WTC11 (cell line): ENCODE measurements around the gene RPS21. TPM values are rescaled to one million over a fixed set of nuclear protein-coding genes. Genes with fewer than 3 reads are reported as not detected.

Source experiments
- ATAC-seq: fragments of 200-7000 bp; cut with Tn5 transposase; 2 replicates; pipeline ENCODE4 v1.10.0; 2021; ENCODE audit warnings: mild to moderate bottlenecking, moderate library complexity
- CTCF ChIA-PET: fragments of 300-600 bp; sonication (Branson Sonifier 250); formaldehyde crosslinking; loops from one replicate; lab custom pipeline; 2021; ENCODE audit warnings: antibody characterized with exemption; lab: Charles Lee
- POLR2A ChIA-PET: fragments of 350-600 bp; sonication (Branson Sonifier 250); formaldehyde crosslinking; loops from one replicate; lab custom pipeline; 2021; ENCODE audit warnings: antibody characterized with exemption; lab: Charles Lee
- DNase-seq: peaks from one replicate; pipeline ENCODE4 v3.0.0; 2021; ENCODE audit warnings: low spot score
- H3K27ac Mint-ChIP-seq: 2 replicates; pipeline ENCODE4 v1.8.0; 2021; ENCODE audit warnings: mixed read lengths
- H3K27me3 Mint-ChIP-seq: 2 replicates; pipeline ENCODE4 v1.8.0; 2021; ENCODE audit warnings: low read depth, mild to moderate bottlenecking, moderate library complexity, mixed read lengths
- H3K36me3 Mint-ChIP-seq: 2 replicates; pipeline ENCODE4 v1.8.0; 2021; ENCODE audit warnings: mixed read lengths
- H3K4me1 Mint-ChIP-seq: 2 replicates; pipeline ENCODE4 v1.8.0; 2022; ENCODE audit warnings: mixed read lengths
- H3K4me3 Mint-ChIP-seq: 2 replicates; pipeline ENCODE4 v1.8.0; 2021; ENCODE audit warnings: mild to moderate bottlenecking, moderate library complexity, mixed read lengths
- H3K9me3 Mint-ChIP-seq: 2 replicates; pipeline ENCODE4 v1.8.0; 2021; ENCODE audit warnings: mixed read lengths
- AFF4 ChIP-seq: sonication (generic); formaldehyde crosslinking; IDR thresholded peaks from 2 replicates; pipeline ENCODE4 v1.8.1; 2023; ENCODE audit warnings: mild to moderate bottlenecking, missing genetic modification reagents, borderline replicate concordance
- ATF3 ChIP-seq: sonication (generic); formaldehyde crosslinking; conservative IDR thresholded peaks from 2 replicates; pipeline ENCODE4 v1.8.1; 2022; ENCODE audit warnings: mild to moderate bottlenecking, missing genetic modification reagents
- CREB1 ChIP-seq: sonication (generic); formaldehyde crosslinking; IDR thresholded peaks from 2 replicates; pipeline ENCODE4 v1.8.0; 2023; ENCODE audit warnings: mild to moderate bottlenecking, missing genetic modification reagents
- CTCF ChIP-seq: fragments of 200-600 bp; IDR thresholded peaks from 2 replicates; pipeline ENCODE4 v1.8.0; 2022; ENCODE audit warnings: antibody characterized with exemption
- FOXJ3 ChIP-seq: sonication (generic); formaldehyde crosslinking; IDR thresholded peaks from 2 replicates; pipeline ENCODE4 v1.9.0; 2021; ENCODE audit warnings: missing genetic modification reagents, mild to moderate bottlenecking, borderline replicate concordance
- HMGXB4 ChIP-seq: sonication (generic); formaldehyde crosslinking; IDR thresholded peaks from 2 replicates; pipeline ENCODE4 v1.8.1; 2023; ENCODE audit warnings: mild to moderate bottlenecking, moderate library complexity, missing genetic modification reagents
- JAZF1 ChIP-seq: fragments of 250-450 bp; sonication (Bioruptor Pico); IDR thresholded peaks from 2 replicates; pipeline ENCODE4 v1.9.0; 2021; ENCODE audit warnings: moderate library complexity, mild to moderate bottlenecking, inconsistent platforms
- MLX ChIP-seq: sonication (generic); formaldehyde crosslinking; IDR thresholded peaks from 2 replicates; pipeline ENCODE4 v1.8.1; 2023; ENCODE audit warnings: mild to moderate bottlenecking, missing genetic modification reagents, moderate library complexity
- OVOL2 ChIP-seq: fragments of 250-450 bp; sonication (Bioruptor Pico); IDR thresholded peaks from 2 replicates; pipeline ENCODE4 v1.9.0; 2021; ENCODE audit warnings: mild to moderate bottlenecking, borderline replicate concordance
- PRRX2 ChIP-seq: fragments of 250-450 bp; sonication (Bioruptor Pico); IDR thresholded peaks from 2 replicates; pipeline ENCODE4 v1.8.0; 2021; ENCODE audit warnings: mild to moderate bottlenecking
- RELA ChIP-seq: sonication (generic); formaldehyde crosslinking; IDR thresholded peaks from 2 replicates; pipeline ENCODE4 v1.8.1; 2022; ENCODE audit warnings: missing genetic modification reagents, mild to moderate bottlenecking, borderline replicate concordance
- TEAD1 ChIP-seq: sonication (generic); formaldehyde crosslinking; IDR thresholded peaks from 2 replicates; pipeline ENCODE4 v1.8.0; 2022; ENCODE audit warnings: mild to moderate bottlenecking, missing genetic modification reagents
- ZNF138 ChIP-seq: sonication (generic); formaldehyde crosslinking; conservative IDR thresholded peaks from 2 replicates; pipeline ENCODE4 v1.8.1; 2022; ENCODE audit warnings: mild to moderate bottlenecking, moderate library complexity, missing genetic modification reagents
- ZNF281 ChIP-seq: sonication (generic); formaldehyde crosslinking; IDR thresholded peaks from 2 replicates; pipeline ENCODE4 v1.8.0; 2023; ENCODE audit warnings: mild to moderate bottlenecking, missing genetic modification reagents
- ZNF423 ChIP-seq: fragments of 250-450 bp; sonication (Bioruptor Pico); IDR thresholded peaks from 2 replicates; pipeline ENCODE4 v2.1.2; 2022; ENCODE audit warnings: mild to moderate bottlenecking, moderate library complexity
- ZNF425 ChIP-seq: fragments of 250-450 bp; sonication (Bioruptor Pico); conservative IDR thresholded peaks from 2 replicates; pipeline ENCODE4 v1.9.0; 2021; ENCODE audit warnings: mild to moderate bottlenecking
- total RNA-seq: library from RNA; stranded (reverse); gene quantifications from 3 replicates; pipeline ENCODE4 v1.2.3, GENCODE V29; 2021

Gene RPS21
- total RNA-seq, 1 experiment from 2014 or later, result 2,016 TPM

- ChIA-PET CTCF (interaction anchor here (1.0 to 1.9 kb wide), 10 partner anchors 8 to 419 kb away, joined by 3 to 10 read pairs (median 5); no protein-coding TSS in a partner anchor), POLR2A (no interaction called here)
- Mint-ChIP-seq H3K9me3 (no peaks in the 10 kb centered on the region), H3K4me1 (peaks cover 14% of the 10 kb centered on the region), H3K4me3 (peak overlapping the region; percentile 57), H3K27ac (no peak overlapping the region)
- no peak for DNase-seq
- TF ChIP-seq RELA (CRISPR knock-in tag) (0 out of 2 replicates have a peak, but pooled peaks have one; percentile 0), PRRX2 (CRISPR knock-in tag) (no peak)
- TF ChIP-seq, all 79 proteins: peak for 1
- ATAC-seq, result no peak
- Mint-ChIP-seq H3K27me3 (peaks cover 5% of the 10 kb centered on the region), H3K36me3 (no peaks in the 10 kb centered on the region)
These were observed 19.1 kb downstream of the RPS21 start for GRCh38 chr20:62405981-62406513.

GRCh38 chr20:62406635-62407176 is 19.8 kb downstream of the RPS21 start:
- ATAC-seq (no peak), DNase-seq (no peak)
- H3K36me3 Mint-ChIP-seq, result no peaks in the 10 kb centered on the region
- H3K4me3 Mint-ChIP-seq, result peak overlapping the region; percentile 57
- CTCF ChIA-PET, result no interaction called here
- H3K9me3 Mint-ChIP-seq, result no peaks in the 10 kb centered on the region
- no peak for TF ChIP-seq CREB1 (CRISPR knock-in tag)
- peak; percentile 14; the same call in 1 of the 2 replicates for TF ChIP-seq HMGXB4 (CRISPR knock-in tag)
- no peak for TF ChIP-seq ZNF281 (CRISPR knock-in tag)
- TF ChIP-seq OVOL2 (CRISPR knock-in tag), result no peak
- no peak for TF ChIP-seq MLX (CRISPR knock-in tag)
- 0 out of 2 replicates have a peak, but pooled peaks have one; percentile 10 for TF ChIP-seq ZNF423 (CRISPR knock-in tag)
- TF ChIP-seq ZNF425 (CRISPR knock-in tag), result no peak
- no peak for TF ChIP-seq FOXJ3 (CRISPR knock-in tag)
- no peak for TF ChIP-seq CTCF
- TF ChIP-seq AFF4 (CRISPR knock-in tag), result no peak
- no peak for TF ChIP-seq ZNF138 (CRISPR knock-in tag)
- TF ChIP-seq JAZF1 (CRISPR knock-in tag), result no peak
- TF ChIP-seq ATF3 (CRISPR knock-in tag), result no peak
- TF ChIP-seq TEAD1 (CRISPR knock-in tag), result no peak
- H3K27me3 Mint-ChIP-seq, result peaks cover 5% of the 10 kb centered on the region
- POLR2A ChIA-PET, result no interaction called here
- H3K27ac Mint-ChIP-seq, result no peak overlapping the region
- H3K4me1 Mint-ChIP-seq, result peaks cover 9% of the 10 kb centered on the region
